NOMO-1 (cell line): Measurements from ENCODE around the gene LRRC15.
A peak's percentile ranks its signal among the peaks of the same experiment; 100 is the strongest.

ENCODE experiments used
- DNase-seq, 2 experiments: peaks; one replicate each; lab custom pipeline; 2025; ENCODE audit not compliant: unreplicated experiment in 2 of 2; lab: John Stamatoyannopoulos, UW

LRRC15 gene

DNA sequence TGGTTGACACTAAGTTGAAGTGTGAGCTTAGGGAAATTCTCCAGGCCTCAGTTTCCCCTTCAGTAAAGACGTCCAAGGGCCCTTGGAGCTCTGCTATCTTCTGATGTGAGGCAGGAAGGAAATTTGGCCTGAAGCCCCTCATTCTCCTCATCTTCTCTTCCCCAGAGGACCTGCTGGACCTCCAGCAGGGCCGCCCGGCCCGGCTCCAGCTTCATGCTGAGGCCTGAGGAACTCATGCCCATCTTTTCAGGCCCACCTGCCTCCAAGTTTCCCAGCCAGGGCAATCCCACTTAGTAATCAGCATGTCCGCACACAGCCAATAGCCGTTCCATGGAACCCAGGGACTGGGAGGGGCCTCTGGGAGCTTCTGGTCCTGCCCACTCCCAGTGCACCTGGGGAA lies 4.0 kb downstream of the LRRC15 start:
- DNase-seq, result no peak

DNA sequence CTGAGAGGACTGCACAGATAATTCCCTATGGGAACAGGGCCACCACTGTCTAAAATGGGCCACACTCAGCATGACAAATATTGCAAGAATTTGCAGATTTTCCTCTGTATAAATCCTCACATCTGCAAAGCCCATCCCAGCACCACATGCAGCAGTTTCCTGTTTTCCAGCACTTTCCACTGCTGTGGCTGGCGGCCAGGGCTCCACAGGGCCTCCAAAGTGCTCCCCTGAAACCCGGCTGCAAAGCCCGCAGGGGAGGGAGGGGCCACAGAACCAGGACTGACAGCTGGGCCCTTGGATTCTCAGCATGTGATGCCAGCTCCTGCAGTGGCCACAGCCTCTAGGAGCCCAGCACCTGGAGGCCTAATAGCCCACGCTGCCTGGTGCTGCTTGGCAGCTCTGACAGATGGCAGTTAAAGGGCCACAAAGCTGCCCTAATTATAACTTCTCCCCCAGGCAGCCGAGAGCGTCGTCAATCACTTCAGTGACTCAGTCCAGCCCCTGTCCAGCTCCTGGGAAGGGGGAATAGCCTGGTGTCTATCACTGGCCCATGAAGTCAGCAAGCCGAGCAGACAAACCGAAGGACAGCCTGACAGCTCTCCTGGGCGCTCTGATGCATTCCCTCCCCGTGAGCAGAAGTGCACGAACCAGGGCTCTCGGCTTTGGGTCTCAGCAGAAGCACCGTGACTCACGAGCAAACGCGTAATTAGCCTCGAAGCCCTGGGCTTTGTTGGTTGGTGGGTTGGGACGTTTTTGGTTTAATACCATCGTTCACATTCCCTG lies 4.7 kb downstream of the LRRC15 start:
- DNase-seq, result no peak

DNA sequence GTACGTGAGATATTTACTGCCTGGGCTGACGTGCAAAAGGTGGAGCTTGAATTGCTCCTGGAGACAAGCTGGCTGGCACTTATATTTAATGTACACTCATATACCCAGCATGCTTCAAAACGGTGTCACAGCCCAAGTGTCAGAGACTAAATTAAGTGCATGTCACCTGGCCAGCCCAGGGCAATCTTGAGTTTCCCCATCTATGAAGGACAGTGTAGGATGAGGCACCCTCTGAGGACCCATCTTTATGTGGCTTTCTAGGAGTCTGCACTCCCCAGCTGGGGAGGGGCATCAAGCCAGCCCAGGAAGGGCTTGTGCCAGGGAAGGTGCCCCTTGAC lies 5.3 kb downstream of the LRRC15 start:
- DNase-seq, result no peak

DNA sequence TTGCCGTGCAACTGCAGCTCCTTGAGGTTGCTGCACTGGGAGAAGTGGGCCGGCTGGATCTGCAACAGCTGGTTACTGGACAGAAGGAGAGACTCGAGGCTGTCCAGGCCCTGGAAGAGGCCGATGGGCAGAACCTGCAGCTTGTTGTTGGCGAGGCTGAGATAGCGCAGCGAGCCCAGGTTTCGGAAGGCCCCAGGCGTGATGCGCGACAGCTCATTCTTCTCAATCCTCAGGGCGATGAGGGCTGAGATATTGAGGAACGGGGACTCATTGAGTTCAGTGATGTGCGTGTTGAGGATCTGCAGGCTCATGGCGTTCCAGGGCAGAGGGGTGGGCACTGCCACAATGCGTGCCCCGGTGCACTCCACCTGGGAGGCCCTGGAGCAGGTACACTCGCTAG lies 9.0 kb downstream of the LRRC15 start:
- DNase-seq, result no peak

DNA sequence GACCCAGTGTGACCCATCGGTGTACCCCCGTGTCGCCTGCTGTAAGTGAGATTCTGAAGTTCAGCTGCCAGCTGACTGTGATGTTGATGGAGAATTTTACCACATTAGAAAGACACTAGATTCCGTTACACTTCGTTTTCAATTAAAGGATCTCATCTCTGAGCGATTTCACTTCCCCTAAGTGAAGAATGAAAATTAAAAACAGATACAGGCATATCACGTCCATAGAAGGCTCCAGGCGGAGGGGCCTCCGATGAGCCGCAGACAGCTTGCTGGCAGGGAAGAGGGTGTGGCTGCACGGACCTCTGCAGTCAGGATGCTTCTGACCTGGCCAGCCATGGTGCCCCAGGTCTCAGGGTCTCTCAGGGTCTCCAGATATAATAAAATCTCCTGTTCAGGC lies 11.9 kb downstream of the LRRC15 start:
- DNase-seq, result peak in 1 of 2 experiments; percentile 13

DNA sequence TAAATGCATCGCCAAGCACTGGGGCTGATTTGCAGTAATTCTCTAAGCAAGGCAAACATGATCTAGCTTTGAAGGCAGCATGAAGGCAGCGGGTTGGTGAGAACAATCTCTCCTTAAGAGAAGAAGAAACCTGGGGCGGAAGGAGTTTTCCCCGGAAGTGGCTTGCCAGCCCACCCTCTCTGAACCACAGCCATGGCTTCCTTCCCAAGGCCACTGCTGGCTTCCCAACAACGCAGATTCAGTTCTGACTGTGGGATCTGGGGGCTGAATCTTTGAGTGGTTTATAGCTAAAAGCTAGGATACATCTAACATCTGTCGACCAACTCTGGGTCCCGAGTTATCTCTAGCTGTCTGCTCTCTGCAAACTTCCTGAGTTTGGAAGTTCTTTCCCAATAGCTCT lies 14.2 kb downstream of the LRRC15 start:
- DNase-seq, result no peak

DNA sequence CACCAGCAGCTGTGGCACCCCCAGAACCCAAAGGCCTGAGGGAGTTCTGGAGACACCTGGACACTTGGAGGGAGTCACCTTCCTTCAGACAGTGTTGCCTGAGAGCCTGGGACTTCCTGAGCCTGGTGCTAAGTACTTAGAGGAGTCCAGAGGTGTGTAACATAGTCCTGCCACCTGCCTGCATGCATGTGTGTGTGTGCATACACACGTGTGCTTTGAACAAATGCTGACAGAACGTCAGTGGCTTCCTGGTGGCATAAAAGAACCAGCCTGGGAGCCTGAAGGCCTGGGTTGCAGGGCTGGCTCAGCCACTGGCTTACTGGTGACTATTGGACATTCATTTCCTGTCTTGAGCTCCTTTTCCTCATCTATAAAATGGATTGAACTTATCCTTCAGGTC lies 15.2 kb downstream of the LRRC15 start:
- no peak for DNase-seq

DNA sequence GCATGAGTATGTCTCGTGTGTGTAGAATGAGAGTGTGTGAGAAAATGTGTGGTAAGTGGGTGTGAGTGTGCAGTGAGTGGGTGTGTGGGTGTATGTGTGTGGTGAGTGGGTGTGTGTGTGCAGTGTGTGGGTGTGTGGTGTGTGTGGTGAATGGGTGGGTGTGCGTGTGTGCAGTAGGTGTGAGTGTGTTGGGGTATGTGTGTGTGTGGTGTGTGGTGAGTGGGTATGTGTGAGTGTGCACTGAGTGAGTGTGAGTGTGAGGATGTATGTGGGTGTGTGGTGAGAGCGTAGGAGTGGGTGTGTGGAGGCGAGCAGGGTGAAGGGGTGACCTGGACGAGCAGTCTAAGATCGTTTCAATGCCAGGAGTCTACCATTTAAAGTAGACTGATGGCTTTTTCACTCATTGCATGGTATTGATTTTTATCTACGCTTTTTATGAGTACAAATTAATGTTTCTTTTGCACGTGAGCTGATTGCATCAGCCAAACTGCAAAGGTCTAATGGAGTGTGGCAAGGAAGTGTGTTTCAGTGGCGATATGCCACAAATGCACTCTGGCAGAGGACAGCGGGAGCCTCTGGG lies 16.8 kb downstream of the LRRC15 start:
- no peak for DNase-seq

DNA sequence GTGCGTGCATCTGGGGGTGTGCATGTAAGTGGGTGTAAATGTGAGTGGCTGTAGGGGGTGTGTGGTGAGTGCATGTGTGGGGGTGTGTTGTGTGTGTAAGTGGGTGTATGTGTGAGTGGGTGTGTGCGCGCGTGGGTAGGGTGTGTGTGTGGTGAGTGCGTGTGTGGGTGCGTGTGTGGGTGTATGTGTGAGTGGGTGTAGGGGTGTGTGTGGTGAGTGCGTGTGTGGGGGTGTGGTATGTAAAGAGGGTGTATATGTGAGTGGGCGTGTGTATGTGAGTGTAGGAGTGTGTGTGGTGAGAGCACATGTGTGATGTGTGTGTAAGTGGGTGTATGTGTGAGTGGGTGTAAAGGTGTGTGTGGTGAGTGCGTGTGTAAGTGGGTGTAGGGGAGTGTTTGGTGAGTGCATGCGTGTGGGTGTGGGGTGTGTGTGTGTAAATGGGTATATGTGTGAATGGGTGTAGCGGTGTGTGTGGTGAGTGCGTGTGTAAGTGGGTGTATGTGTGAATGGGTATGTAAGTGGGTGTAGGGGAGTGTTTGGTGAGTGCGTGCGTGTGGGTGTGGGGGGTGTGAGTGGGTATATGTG lies 17.5 kb downstream of the LRRC15 start:
- no peak for DNase-seq

DNA sequence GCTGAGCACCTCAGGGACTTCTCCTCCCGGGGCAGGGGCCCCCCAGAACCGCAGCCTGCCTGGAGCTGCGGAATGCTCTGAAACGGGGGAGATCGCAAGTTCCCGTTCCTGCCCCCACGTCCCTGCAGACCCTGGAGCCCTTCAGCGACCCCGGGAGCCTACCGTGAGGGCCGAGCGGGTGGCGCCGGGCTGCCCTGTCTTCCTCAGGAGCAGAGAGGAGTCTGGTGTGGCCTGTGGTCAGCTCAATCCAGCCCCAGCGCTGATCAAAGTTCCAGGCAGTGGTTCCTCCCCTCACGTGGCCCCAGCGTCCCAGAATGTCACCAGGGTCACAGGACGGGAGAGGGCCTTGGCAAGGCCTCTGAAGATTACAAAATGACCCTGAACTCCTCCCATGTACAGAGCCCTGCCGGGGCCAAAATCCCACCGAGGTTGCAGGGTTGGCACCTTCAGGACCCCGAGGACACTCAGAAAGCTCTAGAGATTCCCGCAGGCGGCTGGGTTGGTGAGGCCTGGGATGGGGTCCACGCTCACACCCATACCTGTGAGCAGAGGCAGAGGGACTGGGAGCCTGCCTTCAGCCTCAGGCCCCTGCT lies 18.4 kb downstream of the LRRC15 start, which contains the start of gene CPN2:
Gene CPN2, minus strand, starts transcription at position 249 of the 593 bp plus-strand sequence. CDS start 8,626 bp downstream, outside the sequence.
- no peak for DNase-seq

DNA sequence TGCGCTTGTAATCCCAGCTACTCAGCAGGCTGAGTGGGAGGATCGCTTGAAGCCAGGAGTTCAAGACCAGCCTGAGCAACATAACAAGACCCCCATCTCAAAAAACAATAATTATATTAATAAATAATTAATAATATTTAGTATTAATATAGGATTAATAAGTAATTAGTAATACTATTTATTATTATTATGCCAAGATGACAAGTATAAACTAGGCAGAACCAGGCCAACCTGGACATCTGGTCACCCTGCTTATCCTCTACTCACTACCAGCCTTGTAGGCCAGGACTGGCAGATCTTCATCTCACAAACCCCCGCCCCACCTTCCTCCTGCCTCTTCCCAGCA lies 18.8 kb downstream of the LRRC15 start:
- no peak for DNase-seq

DNA sequence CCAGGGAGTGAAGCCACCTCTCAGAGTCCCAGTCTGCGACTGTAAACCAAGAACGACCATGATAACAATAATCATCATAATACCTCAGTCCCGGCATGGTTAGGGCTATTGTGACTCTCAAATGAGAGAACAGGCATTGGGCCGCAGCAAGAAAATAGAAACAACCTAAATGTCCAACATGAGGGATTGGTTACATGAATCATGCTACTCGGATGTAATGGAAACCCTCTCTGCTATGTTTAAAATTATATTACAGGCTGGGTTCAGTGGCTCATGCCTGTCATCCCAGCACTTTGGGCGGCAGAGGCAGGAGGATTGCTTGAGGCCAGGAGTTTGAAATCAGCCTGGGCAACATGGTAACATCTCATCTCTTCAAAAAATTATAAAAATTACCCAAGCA lies 21.2 kb downstream of the LRRC15 start:
- no peak for DNase-seq

DNA sequence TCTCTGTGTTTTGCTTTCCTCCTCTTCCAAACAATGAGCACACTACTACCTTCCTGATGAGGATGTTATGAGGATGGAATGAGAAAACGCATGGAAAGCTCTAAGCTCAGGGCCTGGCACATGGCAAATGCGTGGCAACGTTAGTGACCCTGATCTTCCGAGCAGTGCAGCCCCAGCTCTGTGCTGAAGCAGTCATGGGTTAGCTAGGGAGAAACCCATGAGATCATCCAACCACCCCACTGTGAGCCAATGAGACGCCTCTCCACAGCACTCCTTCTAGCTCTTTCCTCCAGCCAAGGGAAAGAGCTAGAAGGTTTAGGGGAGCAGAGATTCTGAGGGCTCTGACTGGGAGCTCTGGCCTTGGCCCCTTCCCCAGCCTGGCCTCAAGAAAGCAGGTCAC lies 22.9 kb downstream of the LRRC15 start:
- DNase-seq, result no peak

DNA sequence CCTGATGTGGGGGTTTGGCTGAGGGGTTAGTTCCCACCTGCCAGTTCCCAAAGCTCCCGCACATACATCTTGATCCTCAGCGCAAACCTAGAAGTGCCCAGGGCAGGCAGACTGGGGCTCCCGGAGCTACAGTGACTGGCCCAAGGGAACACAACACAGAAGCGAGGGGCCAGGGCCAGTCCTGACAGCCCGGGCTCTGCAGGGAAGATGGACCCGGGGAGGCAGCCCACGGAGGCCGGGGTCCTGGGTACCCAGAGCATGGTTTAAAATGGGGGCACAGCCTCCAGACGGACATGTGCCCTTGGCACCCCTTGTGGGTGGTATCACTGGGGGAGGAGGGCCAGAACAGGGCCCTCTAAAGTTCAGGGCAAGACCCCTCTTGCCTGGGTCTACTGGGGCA lies 23.5 kb downstream of the LRRC15 start:
- DNase-seq, result no peak

DNA sequence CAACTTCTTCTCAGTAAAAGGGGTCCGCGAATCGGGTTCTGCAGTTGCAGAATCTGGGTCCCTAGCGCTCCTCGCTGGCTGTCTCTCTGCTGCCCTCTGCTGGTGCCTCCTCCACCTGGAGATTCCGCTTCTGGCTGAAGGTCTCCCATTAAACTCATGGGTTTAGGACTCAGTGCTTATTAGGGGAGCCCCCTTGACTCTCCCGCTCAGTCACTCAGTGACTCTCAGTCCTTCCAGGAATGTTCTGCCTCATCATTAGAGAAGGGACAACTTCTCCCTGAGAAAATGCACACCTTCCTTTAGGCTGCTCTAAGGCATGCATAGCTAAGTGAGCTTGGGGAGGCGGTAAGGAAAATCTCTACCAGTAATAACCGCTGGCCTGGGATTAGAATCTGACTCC lies 25.5 kb downstream of the LRRC15 start:
- DNase-seq, result peak; percentile 31 to 49

DNA sequence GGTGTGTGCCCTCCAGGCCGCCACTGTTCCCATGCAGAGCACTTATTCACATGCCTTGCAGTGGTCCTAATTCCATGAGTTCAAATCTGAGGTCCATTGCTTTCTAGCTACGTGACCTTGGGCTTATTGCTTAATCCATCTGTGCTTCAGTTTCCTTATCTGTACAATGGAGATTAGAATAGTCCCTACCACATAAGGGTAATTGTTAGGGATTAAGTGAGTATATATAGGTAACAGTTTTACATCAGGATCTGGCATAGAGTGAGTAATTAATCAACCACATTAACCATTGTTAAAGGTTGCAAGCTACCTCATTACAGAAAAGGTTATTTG lies 26.0 kb downstream of the LRRC15 start:
- DNase-seq, result no peak

DNA sequence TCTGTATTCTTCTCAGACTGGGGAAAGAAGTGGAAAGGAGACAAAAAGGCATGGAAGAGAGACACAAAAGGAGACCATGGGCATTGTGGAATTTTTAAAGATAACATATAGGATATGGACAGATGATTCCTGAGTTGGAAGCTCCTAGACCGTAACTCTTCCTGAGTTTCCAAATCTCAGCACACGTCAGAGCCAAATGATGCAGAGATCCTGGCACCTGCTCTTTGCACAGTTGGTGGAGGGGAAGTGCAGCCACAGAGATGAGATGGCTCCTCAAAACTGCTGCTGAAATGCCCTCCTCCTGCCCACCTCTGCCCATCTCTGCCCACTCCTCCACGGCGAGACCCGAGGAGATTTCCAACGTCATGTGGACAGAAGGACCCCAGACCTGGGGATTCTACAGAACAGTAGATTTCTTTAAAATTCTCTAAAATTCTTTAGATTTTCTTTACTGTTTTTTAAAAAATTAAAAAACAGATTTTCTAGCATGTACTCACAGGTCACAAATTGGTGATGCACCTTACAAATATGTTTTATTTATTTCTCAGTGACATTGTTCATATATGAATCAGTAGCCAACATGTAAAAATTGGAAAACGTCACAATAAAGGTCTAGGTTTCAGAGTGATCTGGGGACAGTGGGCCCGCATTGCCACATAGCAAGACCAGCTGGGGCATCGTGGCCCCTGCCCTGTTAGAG lies 26.5 kb downstream of the LRRC15 start:
- DNase-seq, result no peak

DNA sequence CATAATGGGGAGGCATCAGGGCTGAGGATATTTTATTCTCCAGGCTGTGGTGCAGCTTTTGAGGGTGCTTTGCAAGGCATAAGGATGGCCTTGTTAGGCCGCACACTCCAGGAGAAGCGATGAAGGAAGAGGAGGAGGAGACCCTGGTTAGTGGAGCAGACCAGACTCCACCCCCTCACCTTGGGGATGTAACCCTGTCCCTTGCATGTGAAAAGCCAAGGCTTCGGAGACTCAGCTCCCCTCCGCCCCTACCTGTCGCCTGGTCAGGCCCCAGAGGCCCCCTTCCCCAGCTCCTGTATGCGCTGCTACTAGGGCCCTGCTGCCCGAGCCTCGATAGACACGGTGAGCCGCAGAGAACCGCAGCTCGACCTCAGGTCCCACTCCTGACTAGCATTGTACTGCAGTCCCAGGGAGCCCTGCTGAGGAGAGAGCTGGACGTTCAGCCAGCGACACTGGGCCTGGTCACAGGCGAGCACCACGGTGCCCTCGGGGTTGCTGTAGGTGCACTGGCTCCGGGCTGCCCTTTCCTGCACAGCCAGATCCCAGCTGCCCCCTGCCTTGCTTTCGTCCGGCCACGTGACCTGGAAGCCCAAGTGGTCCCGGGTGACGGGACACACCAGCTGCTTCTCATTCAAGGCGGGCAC lies 28.7 kb downstream of the LRRC15 start:
- DNase-seq, result no peak

DNA sequence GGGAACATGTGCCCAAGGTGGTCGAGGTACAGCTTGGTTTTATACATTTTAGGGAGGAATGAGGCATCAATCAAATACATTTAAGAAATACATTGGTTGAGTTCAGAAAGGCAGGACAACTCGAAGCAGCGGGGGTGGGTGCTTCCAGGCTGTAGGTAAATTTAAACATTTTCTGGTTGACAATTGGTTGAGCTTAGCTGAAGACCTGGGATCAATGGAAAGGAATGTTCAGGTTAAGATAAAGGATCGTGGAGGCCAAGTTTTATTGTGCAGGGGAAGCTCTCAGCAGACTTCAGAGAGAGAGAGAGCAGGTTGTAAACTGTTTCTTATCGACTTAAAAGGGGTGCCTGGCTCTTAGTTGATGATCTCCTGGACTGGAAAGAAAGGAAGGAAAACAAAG lies 29.7 kb downstream of the LRRC15 start:
- no peak for DNase-seq

DNA sequence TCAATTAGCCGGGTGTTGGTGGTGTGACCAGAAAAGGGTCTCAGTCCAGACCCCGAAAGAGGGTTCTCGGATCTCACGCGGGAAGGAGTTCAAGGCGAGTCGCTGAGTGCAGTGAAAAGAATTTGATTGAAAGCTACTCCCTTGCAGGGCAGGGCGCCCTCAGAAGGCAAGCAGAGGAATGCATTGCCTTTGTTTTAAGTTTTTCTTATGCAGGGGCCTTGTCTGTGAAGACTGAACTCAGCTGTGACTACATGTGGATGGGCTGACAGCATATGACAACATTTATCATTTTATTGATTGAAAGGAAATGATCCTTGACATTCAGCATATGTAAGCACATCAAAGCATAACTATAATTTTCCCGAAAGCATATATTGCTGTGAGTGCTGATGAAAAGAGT lies 30.2 kb downstream of the LRRC15 start:
- DNase-seq, result no peak
